ENCODE data around the gene ERICH6.

ERICH6 gene

DNA sequence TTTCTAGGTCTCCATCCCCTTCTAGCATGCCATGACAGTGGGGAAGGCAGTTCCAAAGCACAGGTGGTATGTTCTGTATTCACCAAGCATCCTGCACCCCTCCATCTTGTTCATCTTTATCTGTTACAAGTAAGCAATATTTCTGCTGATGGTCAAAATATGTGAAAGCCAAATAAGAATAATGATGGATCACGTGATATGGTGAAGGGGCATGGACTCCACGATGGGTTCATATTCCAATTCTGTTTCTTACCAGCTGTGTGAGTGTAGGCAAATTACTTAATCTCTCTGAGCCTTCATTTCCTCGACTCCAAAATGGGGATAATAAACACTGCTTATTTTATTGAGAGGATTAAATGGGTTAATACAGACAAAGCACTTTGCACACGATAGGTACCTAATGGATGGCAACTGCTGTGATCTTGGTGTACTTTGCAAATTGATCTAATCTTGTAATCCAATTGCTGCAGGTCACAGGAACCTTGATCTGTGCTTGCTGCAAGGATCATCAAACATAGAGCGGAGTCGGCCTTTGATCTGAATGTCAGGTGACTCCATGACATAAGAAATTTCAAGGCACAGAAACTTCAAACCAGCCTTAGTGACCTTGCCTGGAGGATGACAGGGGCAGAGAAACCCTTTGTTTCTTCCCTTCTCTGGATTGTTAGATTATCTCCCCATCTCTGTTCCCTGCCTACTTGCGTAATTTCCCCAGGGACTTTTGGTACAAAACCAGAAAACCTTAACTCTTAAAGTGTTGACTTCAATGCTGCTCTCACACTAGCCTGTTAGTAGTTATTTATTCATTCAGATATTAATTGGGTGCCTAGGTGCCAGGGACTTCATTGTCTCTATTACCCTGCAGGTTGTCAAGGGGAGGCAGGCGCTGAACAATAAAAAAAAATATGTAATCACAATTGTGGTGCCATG, 33.4 kb upstream of the ERICH6 start:
- no peak for DNase-seq (ENCODE audit: low read depth, low spot score)

- DNase-seq (ENCODE audit: low read depth, low spot score), result no peak
Measured at GRCh38 chr3:150736316-150736719, 32.6 kb upstream of the ERICH6 start.

DNA sequence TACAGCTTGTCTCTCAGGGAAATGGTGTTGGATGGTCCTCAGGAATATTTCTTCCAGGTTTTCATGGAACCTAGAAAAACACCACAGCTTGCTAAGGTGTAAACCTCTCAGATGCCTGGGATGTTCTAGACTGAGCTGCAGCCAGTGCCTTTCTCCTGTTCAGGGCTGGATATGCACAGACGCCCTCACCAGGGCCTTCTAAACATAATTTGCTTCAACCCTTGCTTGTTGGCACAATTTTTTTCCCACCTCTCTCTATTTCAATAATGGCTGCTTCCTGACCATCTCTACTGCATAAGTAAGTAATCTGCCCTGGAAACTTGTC, 31.0 kb upstream of the ERICH6 start:
- no peak for DNase-seq (ENCODE audit: low read depth, low spot score)

GRCh38 chr3:150733936-150734794, 30.4 kb upstream of the ERICH6 start:
- no peak for DNase-seq (ENCODE audit: low read depth, low spot score)

DNA sequence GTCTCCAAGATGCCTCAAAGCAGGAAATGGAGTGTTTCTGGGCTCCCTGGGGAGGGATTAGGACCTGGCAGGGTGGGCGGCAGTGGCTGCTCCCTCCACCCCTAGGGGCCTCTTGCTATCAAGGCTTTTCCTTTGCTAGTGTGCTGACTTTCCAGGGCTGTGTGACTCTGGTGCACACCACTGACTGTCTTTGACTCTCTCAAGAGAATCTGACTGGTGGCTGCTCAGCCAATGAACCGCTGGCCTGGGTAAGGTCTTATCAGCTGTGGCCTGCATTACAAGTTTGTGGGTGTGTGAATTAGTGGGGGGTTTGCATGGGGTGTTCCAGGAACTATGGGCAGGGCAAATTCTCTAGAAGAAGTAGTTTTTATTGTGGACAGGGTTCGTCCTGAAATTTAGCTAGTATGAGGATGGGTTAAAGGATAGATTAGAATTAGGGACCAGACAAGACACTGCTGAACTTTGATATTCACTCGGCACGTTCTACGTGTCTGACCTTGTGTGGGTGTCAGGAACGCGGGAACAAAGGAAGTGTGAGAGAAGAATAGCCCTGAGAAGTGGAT, 29.7 kb upstream of the ERICH6 start:
- DNase-seq (ENCODE audit: low read depth, low spot score), result no peak

DNA sequence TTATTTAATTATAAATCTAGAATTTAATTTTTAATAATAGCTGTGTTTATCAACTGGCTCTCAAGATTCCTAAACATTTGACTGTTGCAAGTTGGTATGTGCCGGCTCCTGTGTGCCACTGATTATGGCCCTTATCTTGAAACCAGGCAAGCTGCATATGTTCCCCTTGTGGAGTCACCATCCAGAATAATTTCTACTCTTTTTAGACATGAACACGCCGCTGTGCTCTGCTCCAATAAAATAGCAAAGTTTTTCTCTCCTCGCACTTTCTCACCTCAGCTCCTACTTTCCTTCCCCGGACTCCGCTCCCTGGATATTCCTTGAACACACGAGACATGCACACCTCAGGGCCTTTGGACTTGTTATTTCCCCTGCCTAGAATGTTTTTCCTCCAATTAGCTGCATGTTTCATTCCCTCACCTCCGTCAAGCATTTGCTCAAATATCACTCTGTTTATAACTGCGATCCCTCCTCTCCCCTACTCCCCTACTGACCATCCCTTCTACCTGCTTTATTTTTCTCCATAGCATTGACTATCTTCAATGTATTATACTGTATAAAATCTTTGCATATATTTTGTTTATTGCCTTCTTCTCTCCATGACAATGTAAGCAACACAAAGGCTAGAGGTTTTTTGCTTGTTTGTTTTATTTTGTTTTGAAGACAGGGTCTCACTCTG, 26.1 kb upstream of the ERICH6 start:
- DNase-seq (ENCODE audit: low read depth, low spot score), result no peak

DNA sequence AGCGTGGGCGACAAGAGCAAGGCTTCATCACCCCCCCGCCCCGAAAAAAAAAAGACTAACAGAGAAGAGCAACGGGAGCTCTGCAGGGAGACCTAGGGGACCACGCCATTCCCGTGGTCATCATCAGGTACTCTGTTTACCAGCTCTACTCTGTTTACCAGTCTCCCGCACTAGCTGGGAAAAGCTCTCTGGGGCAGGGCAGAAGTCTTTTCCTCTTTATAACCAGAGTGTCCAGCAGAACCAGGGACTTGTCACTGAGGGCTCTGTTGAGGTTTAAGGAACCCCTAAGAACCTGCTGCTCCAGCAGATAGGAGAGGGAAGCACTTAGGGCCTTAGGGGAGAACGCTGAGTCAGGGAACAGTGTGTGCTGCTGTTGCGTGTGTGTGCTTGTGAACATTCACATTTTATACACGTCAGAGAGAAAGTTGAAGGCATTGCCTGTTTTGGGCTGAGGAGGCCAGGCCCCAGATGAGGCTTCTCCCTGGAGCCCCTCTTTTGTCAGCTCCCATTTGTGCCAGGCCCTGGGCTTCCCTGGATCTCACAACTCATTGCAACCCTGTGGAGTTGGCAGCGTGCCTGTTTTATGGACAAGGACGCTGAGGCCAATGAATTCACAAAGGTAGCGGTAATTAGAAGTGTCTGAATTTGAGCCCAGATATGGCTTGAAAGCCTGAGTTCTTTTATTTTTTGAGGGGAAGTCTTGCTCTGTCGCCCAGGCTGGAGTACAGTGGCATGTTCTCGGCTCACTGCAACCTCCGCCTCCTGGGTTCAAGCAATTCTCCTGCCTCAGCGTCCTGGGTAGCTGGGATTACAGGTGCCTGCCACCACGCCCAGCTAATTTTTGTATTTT, 24.2 kb upstream of the ERICH6 start:
- DNase-seq (ENCODE audit: low read depth, low spot score), result no peak

- DNase-seq (ENCODE audit: low read depth, low spot score), result no peak
Measured at GRCh38 chr3:150725548-150725947, 21.8 kb upstream of the ERICH6 start.

DNA sequence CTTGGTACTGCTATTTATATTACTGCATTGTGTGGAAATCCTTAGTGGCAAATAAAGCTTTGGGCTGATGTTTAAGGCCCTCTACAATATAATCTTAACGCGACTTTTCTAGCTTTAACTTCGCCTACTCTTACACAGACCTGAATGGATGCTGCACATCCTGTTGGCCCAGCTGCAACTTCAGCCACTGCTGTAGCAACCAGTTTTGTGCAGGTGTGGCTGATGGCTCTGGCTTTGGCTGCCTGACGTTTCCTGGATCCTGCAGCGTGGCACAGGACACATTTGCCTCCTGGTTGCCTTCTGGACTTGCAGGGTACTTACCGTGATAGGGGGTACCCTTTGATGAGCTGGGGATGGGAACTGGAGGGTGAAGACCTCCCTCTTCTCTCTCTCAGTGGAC, 20.2 kb upstream of the ERICH6 start:
- DNase-seq (ENCODE audit: low read depth, low spot score), result no peak

DNA sequence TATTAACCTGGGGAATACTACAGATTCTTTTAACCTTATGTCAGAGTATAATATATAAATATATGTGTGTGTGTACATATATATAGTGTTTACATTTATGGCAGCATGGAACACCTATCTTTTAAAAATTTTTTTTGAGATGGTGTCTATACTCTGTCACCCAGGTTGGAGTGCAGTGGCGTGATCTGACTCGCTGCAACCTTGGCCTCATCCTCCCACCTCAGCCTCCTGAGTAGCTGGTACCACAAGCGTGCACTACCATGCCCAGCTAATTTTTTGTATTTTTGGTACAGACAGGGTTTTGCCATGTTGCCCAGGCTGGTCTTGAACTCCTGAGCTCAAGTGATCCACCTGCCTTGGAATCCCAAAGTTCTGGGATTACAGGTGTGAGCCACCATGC, 18.5 kb upstream of the ERICH6 start:
- DNase-seq (ENCODE audit: low read depth, low spot score), result no peak

DNA sequence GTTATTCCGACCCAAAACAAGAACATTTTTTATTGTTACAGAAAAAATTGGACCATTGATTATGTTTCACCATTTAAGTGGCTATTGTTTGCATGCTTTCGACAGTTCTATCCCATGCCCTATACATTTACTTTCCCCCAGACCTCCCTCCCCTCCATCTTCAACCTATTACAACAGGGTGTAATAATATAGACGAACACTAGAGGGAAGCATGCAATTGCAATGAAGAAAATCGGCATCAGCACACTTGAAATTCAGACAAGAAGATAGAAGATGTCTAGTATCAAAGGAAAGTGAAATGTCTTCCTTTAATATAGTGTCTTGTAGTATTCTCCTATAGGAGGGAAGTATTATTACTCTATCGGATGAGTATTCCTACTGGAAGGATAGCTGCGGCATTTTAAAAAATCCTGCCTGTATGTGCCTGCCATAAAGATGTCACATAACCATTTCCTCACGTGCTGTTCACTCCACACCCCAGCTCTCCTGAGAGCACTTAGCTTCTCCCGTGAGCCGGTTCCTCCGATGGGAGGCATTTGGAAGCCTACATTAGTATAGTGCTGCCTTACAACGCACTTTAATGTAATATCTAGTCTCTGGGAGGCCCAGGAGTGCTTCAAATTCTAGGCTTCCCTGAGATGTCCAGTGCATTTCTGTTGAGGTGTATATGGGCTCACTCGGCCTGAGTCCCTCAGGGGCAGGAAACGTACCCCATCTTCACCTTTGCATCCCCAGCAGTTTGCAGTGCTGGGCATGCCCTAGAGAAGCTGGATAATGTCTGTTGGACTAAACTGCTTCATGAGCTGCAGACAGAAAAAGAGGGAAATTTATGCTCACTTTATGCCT, 17.8 kb upstream of the ERICH6 start:
- DNase-seq (ENCODE audit: low read depth, low spot score), result no peak

GRCh38 chr3:150720444-150720843, 16.7 kb upstream of the ERICH6 start:
- no peak for DNase-seq (ENCODE audit: low read depth, low spot score)

DNA sequence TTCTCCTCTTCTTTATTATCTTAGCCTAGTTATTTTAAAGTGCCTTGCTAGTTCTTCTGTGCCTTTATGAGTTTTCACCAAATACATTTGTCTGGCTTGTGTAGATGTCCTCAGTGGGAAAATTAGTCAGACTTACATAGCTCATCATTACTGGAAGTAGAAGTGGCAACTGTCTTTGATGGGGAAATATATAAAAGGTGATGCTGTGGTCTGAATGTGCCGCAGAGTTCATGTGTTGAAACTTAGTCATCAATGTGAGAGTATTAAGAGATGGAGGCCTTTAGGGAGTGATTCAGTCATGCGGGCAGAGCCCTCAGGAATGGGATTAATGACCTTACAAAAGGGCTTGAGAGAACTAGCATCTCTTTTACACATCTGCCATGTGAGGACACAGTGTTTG, 6.4 kb upstream of the ERICH6 start:
- no peak for DNase-seq (ENCODE audit: low read depth, low spot score)

GRCh38 chr3:150703299-150703755, 393 bp downstream of the ERICH6 start:
- DNase-seq (ENCODE audit: low read depth, low spot score), result no peak

GRCh38 chr3:150699068-150699639, 4.6 kb downstream of the ERICH6 start:
- DNase-seq (ENCODE audit: low read depth, low spot score), result no peak

DNA sequence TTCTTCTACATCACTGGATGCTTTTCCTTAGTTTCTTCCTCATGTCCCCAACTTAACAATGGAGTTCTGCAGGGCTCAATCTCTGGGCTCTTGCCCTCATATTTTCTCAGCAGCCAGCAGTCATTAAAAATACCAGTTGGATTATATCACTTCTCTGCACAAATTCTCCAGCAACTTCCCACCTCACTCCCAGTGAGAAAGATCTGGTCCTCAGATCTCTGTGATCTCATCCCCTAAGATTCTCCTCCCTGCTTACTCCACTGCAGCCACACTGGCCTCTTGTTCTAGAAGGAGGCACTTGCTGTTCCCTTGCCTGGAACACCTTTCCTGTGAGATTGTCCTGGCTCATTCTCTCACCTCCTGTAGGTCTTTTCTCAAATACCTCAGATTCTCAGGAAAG, 6.1 kb downstream of the ERICH6 start:
- no peak for DNase-seq (ENCODE audit: low read depth, low spot score)

GRCh38 chr3:150691414-150692040, 12.2 kb downstream of the ERICH6 start:
- DNase-seq (ENCODE audit: low read depth, low spot score), result no peak

DNA sequence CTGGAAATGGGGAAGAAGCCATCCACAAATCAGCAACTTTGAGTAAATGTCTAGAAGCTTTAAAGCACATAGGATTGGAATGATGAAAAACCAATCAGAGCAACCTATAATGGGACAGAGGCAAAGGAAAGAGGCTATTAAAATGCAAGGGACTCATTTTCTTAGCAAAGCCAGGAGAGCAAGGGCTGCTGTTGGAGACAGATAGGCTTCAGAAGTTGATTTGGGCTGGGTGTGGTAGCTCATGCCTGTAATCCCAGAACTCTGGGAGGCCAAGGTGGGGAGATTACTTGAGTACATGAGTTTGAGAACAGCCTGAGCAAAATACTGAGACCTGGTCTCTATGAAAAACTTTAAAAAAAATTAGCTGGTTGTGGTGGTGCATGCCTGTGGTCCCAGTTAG, 16.1 kb downstream of the ERICH6 start:
- no peak for DNase-seq (ENCODE audit: low read depth, low spot score)

DNA sequence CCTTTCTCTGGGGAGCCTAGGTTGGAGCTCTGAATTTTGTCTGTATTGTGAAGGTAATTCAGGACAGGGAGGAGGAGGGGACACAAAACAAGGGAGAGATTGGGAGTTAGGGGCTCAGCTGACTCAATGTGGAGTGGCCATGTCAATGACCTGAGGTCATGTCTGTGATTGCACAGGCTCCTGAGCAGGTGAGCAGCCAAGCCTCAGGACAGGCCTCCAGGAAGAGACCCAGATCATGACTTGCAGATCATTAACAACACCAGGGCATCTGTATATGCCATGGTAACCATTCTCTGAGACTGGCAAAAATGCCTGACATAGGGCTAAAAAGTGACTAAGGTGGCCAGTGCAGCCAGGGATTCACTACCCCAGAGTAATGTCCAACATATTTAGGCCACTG, 20.9 kb downstream of the ERICH6 start:
- no peak for DNase-seq (ENCODE audit: low read depth, low spot score)

Data from activated CD4-positive, CD25-positive, alpha-beta regulatory T cell treated with anti-CD3 and anti-CD28 coated beads, Interleukin-2, amount 50 U/mL, for 16 hours (primary cell).